Small intestine (tissue), 16 donors: ENCODE data around the gene TCP10L. TPM values are rescaled to one million over a fixed set of nuclear protein-coding genes. Genes with fewer than 3 reads are reported as not detected.
A peak's percentile ranks its signal among the peaks of the same experiment; 100 is the strongest.
"Not testable (repeated sequence)": the region's sequence is repeated elsewhere in the genome, so short reads cannot be mapped to it uniquely, and the experiment has no call there.

ENCODE experiments used
- DNase-seq, 2 donors: peaks; one replicate each; pipeline versions ENCODE4 v3.0.0 to v3.0.0-alpha.2; 2013
- FAIRE-seq: peaks from 2 replicates; lab custom pipeline; 2012; peaks lifted over from hg19 to GRCh38; lab: Jason Lieb, UNC
- H3K27ac ChIP-seq, 3 donors: one replicate each; pipeline ENCODE4 v1.5.1; 2013; ENCODE audit warnings: low read length in 2 of 3, mild to moderate bottlenecking in 2 of 3, control low read depth in 1 of 3, inconsistent platforms in 1 of 3, low read depth in 1 of 3, moderate library complexity in 1 of 3
- H3K27me3 ChIP-seq, 3 donors: one replicate each; pipeline ENCODE4 v1.6.1; 2013; ENCODE audit warnings: low read length in 3 of 3, inconsistent platforms in 1 of 3; ENCODE audit not compliant: control insufficient read depth in 3 of 3, insufficient read depth in 3 of 3
- H3K36me3 ChIP-seq, 3 donors: one replicate each; pipeline ENCODE4 v1.6.1; 2013; ENCODE audit warnings: low read length in 3 of 3, inconsistent platforms in 1 of 3, low read depth in 1 of 3, mild to moderate bottlenecking in 1 of 3, moderate library complexity in 1 of 3; ENCODE audit not compliant: control insufficient read depth in 3 of 3, insufficient read depth in 2 of 3
- H3K4me1 ChIP-seq, 3 donors: one replicate each; pipeline ENCODE4 v1.6.1; 2013; ENCODE audit warnings: low read length in 2 of 3, inconsistent platforms in 1 of 3, low read depth in 1 of 3, mild to moderate bottlenecking in 1 of 3, moderate library complexity in 1 of 3; ENCODE audit not compliant: control insufficient read depth in 3 of 3, insufficient read depth in 2 of 3
- H3K4me3 ChIP-seq, 3 donors: one replicate each; pipeline ENCODE4 v1.5.1; 2013; ENCODE audit warnings: low read length in 3 of 3, control low read depth in 1 of 3, inconsistent platforms in 1 of 3, low read depth in 1 of 3, mild to moderate bottlenecking in 1 of 3, moderate library complexity in 1 of 3
- H3K9me3 ChIP-seq, 2 donors: one replicate each; pipeline ENCODE4 v1.6.1; 2013; ENCODE audit warnings: low read depth in 1 of 2, low read length in 1 of 2; ENCODE audit not compliant: control insufficient read depth in 2 of 2, insufficient read depth in 1 of 2
- WGBS, 3 donors: extraction: QIAGEN DNeasy Blood & Tissue Kit; methylation state at CpG; one replicate each; pipeline ENCODE4 v1.1.7; 2013; 5-methylcytosine and 5-hydroxymethylcytosine counted together
- long read RNA-seq, 10 donors: transcript quantifications; one replicate each; lab custom pipeline, GENCODE V29; 2026
- polyA plus RNA-seq, 4 donors: library from polyadenylated mRNA; stranded (reverse) in 3 of 4; unstranded in 1 of 4; fragments of 200-250 nt in 3 of 4; fragments of 120-200 nt in 1 of 4; gene quantifications; one replicate each; pipeline versions ENCODE4 v1.2.1 to v1.2.3, GENCODE V29; 2013
- donor health status: healthy with polysubstance abuse.
- donor health status: control.
- donor health status: control.
- donor health status: Bipolar disorder and iron deficiency.
- donor health status: healthy.

Gene TCP10L
- under 1 TPM in 2 of 4 donors, not detected in 2; 0.30 to 0.36 TPM for polyA plus RNA-seq
- long read RNA-seq, donor 1 = 0 reads
- long read RNA-seq, donor 2 = 0 reads
- long read RNA-seq, donor 3 = 0 reads
- long read RNA-seq, donor 4 = 0 reads
- long read RNA-seq, donor 5 = 0 reads
- long read RNA-seq, donor 6 = 0 reads
- long read RNA-seq, donor 7 = 0 reads
- long read RNA-seq, donor 8 = 0 reads
- long read RNA-seq, donor 9 = 0 reads
- long read RNA-seq, donor 10 = 0 reads

GRCh38 chr21:32585042-32585710 lies at the start of gene TCP10L:
Gene TCP10L, minus strand, starts transcription at chr21:32585523. Its CDS starts 1,219 bp downstream, at chr21:32584304.
- whole genome bisulfite sequencing, 3 donors = 81 to 85% (median 83%) methylated on average over 17 of the region's 17 CpGs

GRCh38 chr21:32626621-32627196 lies 41.4 kb upstream of the TCP10L start:
- Histone ChIP-seq H3K4me3 (no peak overlapping the region), H3K36me3 (peaks cover 2 to 14% (median 2%) of the 10 kb centered on the region in 3 donors), H3K27ac (no peak overlapping the region), H3K4me1 (no peaks in the 10 kb centered on the region), H3K27me3 (peaks cover 0 to 2% (median 1%) of the 10 kb centered on the region in 3 donors), H3K9me3 (no peaks in the 10 kb centered on the region)
- FAIRE-seq (no peak), DNase-seq (no peak)
- WGBS, 3 donors = 93 to 95% (median 94%) methylated on average over 3 of the region's 3 CpGs

More at GRCh38 chr21:32585042-32585710, at the start of gene TCP10L:
- no peak for FAIRE-seq
- no peaks in the 10 kb centered on the region for H3K27me3 ChIP-seq
- DNase-seq = no peak
- no peaks in the 10 kb centered on the region for H3K9me3 ChIP-seq
- no peak within 1 kb of the TSS for H3K27ac ChIP-seq
- H3K4me1 ChIP-seq = peaks cover 0 to 6% (median 0%) of the 10 kb centered on the region in 3 donors
- H3K4me3 ChIP-seq = no peak within 1 kb of the TSS
- H3K36me3 ChIP-seq = no peaks in the 10 kb centered on the region

- 73 to 75% (median 74%) methylated on average over 6 of the region's 6 CpGs for WGBS, 3 donors
- not testable (repeated sequence) for FAIRE-seq
Observed at GRCh38 chr21:32618218-32618617, 32.9 kb upstream of the TCP10L start.

GRCh38 chr21:32613436-32614043 lies 28.2 kb upstream of the TCP10L start:
- DNase-seq = no peak
- 73 to 76% (median 74%) methylated on average over 16 of the region's 16 CpGs for WGBS, 3 donors
- Histone ChIP-seq H3K4me3 (peak overlapping the region in 2 of 3 donors; percentile 71 to 98), H3K27me3 (peaks cover 0 to 2% (median 0%) of the 10 kb centered on the region in 3 donors), H3K36me3 (peaks cover 0 to 8% (median 0%) of the 10 kb centered on the region in 3 donors), H3K27ac (peak overlapping the region in 1 of 3 donors; percentile 92), H3K4me1 (no peaks in the 10 kb centered on the region), H3K9me3 (no peaks in the 10 kb centered on the region)
- FAIRE-seq = no peak

More at GRCh38 chr21:32618218-32618617, 32.9 kb upstream of the TCP10L start:
- not testable (repeated sequence) for H3K27ac ChIP-seq, DNase-seq, H3K4me3 ChIP-seq, H3K36me3 ChIP-seq, H3K4me1 ChIP-seq, H3K27me3 ChIP-seq, H3K9me3 ChIP-seq

GRCh38 chr21:32612999-32613337 lies 27.6 kb upstream of the TCP10L start:
- no peaks in the 10 kb centered on the region for H3K9me3 ChIP-seq
- H3K36me3 ChIP-seq = peaks cover 0 to 8% (median 0%) of the 10 kb centered on the region in 3 donors
- 2 to 3% (median 3%) methylated on average over 15 of the region's 15 CpGs for WGBS, 3 donors
- peak overlapping the region; percentile 71 to 98 (median 90) for H3K4me3 ChIP-seq
- DNase-seq (no peak), FAIRE-seq (no peak)
- H3K27me3 ChIP-seq = peaks cover 0 to 2% (median 0%) of the 10 kb centered on the region in 3 donors
- H3K4me1 ChIP-seq = no peaks in the 10 kb centered on the region
- peak overlapping the region in 2 of 3 donors; percentile 92 for H3K27ac ChIP-seq

- H3K36me3 ChIP-seq = peaks cover 0 to 8% (median 4%) of the 10 kb centered on the region in 3 donors
- H3K4me1 ChIP-seq = no peaks in the 10 kb centered on the region
- peak; percentile 83 to 97 for DNase-seq
- FAIRE-seq = no peak
- H3K9me3 ChIP-seq = no peaks in the 10 kb centered on the region
- H3K27me3 ChIP-seq = peaks cover 0 to 2% (median 0%) of the 10 kb centered on the region in 3 donors
- H3K27ac ChIP-seq = peak within 1 kb of the TSS; percentile 56 to 92 (median 92)
- whole genome bisulfite sequencing, 3 donors = 0% methylated on average over 81 of the region's 81 CpGs
- H3K4me3 ChIP-seq = peak within 1 kb of the TSS; percentile 71 to 98 (median 90)
Observed at GRCh38 chr21:32612075-32612998, 27.0 kb upstream of the TCP10L start, which contains the start of gene CFAP298. Gene CFAP298, minus strand, starts transcription at chr21:32612377. Its CDS starts 134 bp downstream, at chr21:32612243.

- FAIRE-seq (no peak), DNase-seq (peak; percentile 24 to 53)
- WGBS, 3 donors = 0% methylated on average over 28 of the region's 28 CpGs
- peaks cover 0 to 11% (median 4%) of the 10 kb centered on the region in 3 donors for H3K36me3 ChIP-seq
- peak overlapping the region; percentile 56 to 92 (median 92) for H3K27ac ChIP-seq
- no peaks in the 10 kb centered on the region for H3K9me3 ChIP-seq
- H3K4me1 ChIP-seq = no peaks in the 10 kb centered on the region
- H3K4me3 ChIP-seq = peak overlapping the region; percentile 71 to 98 (median 90)
- peaks cover 0 to 2% (median 0%) of the 10 kb centered on the region in 3 donors for H3K27me3 ChIP-seq
Observed at GRCh38 chr21:32611471-32611997, 26.2 kb upstream of the TCP10L start.
